HK-2 (cell line): ENCODE measurements around the gene PSMA8.
A peak's percentile ranks its signal among the peaks of the same experiment; 100 is the strongest.
"Not testable (repeated sequence)": the region's sequence is repeated elsewhere in the genome, so short reads cannot be mapped to it uniquely, and the experiment has no call there.

Experiments
- DNase-seq: peaks from one replicate; pipeline ENCODE4 v3.0.0-alpha.2; 2018; ENCODE audit not compliant: unreplicated experiment

PSMA8 gene

GRCh38 chr18:26133652-26134051 is at the start of gene PSMA8:
PSMA8 (plus strand) TSS chr18:26133869; CDS start chr18:26133966, 97 bp downstream.
- no peak for DNase-seq

GRCh38 chr18:26085056-26085455 is 48.6 kb upstream of the PSMA8 start:
- no peak for DNase-seq

- DNase-seq, result no peak
These were observed 46.7 kb upstream of the PSMA8 start for GRCh38 chr18:26086959-26087358.

DNA sequence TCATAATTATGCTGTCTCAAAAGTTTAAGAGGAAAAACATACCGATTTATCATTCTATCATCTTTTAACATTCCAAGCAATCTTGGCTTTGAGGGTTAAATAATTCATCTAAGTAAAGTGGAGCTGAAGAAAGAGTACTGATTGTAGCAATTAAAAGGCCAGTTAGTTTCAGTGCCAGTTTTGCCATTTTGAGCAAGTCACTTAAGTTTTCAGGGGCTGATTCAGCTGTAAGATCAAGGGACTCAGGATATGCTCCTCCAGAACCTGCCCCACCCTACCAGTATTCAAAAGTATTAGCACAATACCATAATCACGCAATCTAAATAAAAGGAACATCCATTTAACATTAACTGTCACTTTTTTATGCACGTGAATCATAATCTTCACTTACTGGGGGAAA is 45.2 kb upstream of the PSMA8 start:
- DNase-seq, result no peak

DNA sequence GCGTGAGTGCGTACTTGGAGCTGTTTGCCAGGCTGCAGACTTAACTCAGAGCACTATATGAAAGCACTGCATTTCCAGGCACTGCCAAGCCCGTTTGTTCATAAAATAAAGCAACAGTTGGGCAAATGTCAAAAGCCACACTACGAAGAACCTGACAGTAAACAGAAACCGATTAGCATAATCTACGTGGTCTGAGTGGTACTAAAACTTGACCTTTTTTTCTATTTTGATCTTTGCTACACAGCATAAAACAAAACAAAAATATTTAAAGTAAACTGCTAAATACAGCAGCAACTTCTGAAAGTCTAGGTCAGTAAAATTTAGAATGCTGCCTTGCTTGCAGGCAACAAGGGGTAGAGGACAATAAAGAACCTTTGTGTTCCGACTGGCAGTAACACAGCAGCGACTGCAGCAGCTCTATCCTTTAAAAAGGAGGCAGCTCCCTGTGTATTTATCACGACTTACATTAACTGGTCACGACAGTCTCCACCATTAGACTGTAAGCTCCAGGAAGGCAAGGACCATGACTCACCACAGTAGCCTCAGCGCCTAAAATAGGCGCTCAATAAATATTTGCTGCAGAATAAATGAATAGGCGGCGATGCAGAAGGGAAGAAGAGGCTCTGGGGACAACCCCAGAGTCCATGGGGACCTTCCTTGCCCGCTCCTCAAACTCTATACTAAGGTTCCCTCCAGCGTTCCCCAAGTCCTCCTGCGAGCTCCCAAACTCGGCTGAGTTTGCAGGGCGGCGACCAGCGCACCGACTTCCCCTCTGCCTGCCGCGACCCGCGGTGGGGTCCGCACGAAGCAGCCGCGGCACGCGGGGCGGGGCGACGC is 44.2 kb upstream of the PSMA8 start:
- DNase-seq, result peak; percentile 43

- DNase-seq, result peak; percentile 84
These were observed 43.3 kb upstream of the PSMA8 start, which contains the start of gene SS18 for GRCh38 chr18:26090130-26091046. SS18 (minus strand) TSS chr18:26090613; CDS start chr18:26090569, 44 bp downstream.

DNA sequence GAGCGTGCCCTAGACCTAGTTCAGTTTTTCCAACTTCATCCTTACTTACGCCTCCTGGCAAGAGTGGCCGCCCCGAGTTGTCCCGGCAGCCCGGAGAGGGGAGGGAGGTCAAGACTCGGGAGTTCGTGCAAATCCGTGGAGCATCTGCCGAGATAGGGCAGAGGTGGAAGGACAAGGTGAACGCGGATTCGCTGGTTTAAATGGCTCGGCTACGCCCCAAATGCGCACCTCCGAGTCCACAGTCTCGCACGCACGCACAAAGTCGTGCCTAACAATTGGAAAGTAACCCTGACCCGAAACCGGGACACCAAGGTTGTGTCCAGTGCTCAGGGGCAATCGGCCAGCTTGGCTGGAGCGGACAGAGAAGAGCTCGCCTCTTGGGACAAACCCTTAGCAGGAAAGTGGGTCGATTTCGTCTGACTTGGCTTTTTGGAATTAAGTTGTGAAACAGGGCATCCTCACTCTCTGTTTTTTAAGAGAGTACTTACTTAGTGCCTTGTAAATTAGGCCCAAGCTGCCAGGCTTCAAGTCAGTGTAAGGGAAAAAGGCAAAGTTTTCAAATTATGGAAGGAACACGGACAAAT is 42.5 kb upstream of the PSMA8 start:
- DNase-seq, result no peak

DNA sequence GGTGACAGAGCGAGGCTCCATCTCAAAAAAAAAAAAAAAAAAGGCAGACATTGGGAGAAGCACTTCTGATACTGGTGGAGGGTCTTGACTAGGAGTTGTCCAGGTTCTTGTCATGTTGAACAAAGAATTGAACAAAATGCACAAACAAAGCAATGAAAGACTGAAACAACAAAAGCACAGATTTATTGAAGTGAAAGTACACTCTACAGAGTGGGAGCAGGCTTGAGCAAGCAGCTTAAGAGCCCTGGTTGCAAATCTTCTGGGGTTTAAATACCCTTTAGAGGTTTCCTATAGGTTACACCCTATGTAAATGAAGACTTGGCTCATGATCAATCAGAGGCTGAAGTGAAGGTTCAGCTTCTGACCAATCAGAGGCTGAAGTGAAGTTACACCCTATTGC is 36.8 kb upstream of the PSMA8 start:
- DNase-seq, result no peak

GRCh38 chr18:26097563-26097962 is 36.1 kb upstream of the PSMA8 start:
- DNase-seq, result no peak

- DNase-seq, result no peak
These were observed 30.1 kb upstream of the PSMA8 start for GRCh38 chr18:26103579-26103978.

DNA sequence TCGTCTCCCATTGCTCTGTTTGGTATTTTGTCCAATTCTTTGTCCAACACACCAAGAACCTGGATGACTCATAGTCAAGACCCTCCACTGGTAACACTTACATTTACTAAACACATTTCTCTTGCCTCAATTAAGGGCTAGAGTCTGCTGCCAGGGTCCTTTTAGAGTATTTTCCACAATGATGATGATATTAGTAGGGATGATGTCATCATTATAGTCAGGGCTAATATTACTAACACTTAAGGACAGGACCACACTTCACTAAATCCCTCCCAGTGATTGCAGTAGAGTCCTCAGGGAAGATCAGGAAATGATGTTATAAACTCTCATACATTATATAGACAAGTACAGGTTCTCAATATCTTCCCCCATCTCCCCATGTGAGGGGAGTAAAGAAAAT is 29.6 kb upstream of the PSMA8 start:
- DNase-seq, result no peak

DNA sequence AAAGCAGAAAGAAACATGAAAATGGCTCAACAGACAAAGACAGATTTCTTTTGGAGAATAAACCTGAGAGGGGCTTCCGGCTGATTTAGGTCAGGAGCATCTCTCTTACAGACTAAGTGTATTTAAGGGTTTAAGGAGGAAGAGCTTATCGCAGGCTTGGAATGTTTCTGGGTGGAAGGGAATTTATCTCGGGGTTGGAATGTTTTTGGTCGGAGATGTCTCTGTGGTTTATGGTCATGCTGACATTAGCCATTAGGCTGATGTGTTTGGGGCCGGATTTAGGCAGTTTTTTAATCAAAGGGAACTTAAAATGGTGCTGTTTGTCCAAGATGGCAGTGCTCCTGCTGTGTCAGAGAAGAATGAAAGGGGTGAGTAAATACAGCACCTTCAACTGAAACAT is 14.4 kb upstream of the PSMA8 start:
- no peak for DNase-seq

GRCh38 chr18:26121476-26121875 is 12.2 kb upstream of the PSMA8 start:
- DNase-seq, result no peak

DNA sequence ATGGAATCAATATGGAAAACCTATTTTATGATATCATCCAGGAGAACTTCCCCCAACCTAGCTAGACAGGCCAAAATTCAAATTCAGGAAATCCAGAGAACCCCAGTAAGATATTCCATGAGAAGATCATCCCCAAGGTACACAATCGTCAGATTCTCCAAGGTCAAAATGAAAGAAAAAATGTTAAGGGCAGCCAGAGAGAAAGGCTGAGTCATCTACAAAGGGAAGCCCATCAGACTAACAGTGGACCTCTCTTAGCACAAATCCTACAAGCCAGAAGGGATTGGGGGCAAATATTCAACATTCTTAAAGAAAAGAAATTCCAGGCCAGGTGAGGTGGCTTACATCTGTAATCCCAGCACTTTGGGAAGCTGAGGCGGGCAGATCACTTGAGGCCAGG is 11.7 kb upstream of the PSMA8 start:
- not testable (repeated sequence) for DNase-seq

GRCh38 chr18:26127786-26128185 is 5.9 kb upstream of the PSMA8 start:
- DNase-seq, result no peak

- not testable (repeated sequence) for DNase-seq
These were observed 5.5 kb upstream of the PSMA8 start for GRCh38 chr18:26128192-26128591.

- DNase-seq, result no peak
These were observed 438 bp downstream of the PSMA8 start for GRCh38 chr18:26134107-26134506.

DNA sequence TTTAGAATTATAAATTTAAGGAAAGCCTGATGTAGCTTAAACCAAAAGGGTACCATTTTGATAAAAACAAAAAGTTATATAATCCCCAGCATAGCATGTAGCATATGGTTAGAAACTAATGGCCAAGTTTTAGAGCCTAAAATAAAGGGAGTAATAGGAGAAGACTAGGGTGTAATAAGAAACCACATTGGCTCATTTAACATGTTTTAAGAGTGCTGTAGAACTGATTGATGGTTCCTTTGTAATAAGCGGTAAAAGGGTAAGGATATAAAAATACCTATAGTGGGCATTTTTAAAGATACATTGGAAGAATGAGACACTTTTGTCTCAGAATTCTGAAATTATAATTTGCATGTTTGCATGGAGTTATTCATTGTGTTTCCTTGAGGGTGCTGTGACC is 1.9 kb downstream of the PSMA8 start:
- DNase-seq, result no peak

- no peak for DNase-seq
These were observed 23.7 kb downstream of the PSMA8 start for GRCh38 chr18:26157326-26157725.

GRCh38 chr18:26159353-26159752 is 25.7 kb downstream of the PSMA8 start:
- no peak for DNase-seq

- no peak for DNase-seq
These were observed 30.9 kb downstream of the PSMA8 start for GRCh38 chr18:26164571-26164970.

DNA sequence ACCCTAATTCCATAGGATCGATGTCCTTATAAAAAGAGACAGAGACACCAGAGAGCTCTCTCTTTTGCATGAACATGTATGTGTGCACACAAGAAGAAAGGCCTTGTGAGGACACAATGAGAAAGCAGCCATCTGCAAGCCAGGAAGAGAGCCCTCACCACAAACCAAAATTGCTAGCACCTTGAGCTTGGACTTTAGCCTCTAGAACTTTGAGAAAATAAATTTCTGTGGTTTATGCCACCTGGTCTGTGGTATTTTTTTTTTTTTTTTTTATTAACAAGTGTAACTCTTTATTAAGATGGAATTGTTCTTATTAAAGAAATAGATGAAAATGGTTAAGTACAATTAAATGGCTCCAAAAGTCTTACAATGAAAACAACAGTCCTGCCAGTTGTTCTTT is 33.9 kb downstream of the PSMA8 start:
- DNase-seq, result not testable (repeated sequence)
